ENCODE measurements around the gene OR4K15. TPM values are rescaled to one million over a fixed set of nuclear protein-coding genes. Genes with fewer than 3 reads are reported as not detected.

The OR4K15 gene
- total RNA-seq, 1 donor from 2014 or later = not detected

DNA sequence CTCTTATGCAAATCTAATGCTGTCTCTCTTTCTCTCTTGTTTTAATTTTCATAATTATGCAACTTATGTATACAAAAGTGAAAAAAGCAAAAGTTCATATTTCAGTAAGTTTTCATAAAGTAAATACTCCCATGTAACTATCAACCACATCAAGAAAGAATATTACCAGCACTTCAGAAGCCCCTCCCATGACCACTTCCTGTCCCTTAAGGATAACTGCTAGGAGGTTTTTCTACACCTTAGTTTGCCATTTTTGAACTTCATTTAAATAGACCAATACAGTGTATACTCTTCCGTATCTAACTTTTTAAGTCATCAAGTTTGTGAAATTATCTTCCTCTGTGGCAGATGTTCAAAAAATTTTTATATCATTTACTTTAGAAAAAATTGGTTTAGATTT is 547 bp upstream of the OR4K15 start:
- Histone ChIP-seq H3K4me3 (ENCODE audit: low read depth, low read length) (no peak overlapping the region), H3K36me3 (ENCODE audit: control insufficient read depth, insufficient read depth, low read length) (no peaks in the 10 kb centered on the region), H3K27me3 (ENCODE audit: control insufficient read depth, insufficient read depth, low read length) (no peaks in the 10 kb centered on the region)
- DNase-seq (ENCODE audit: low read depth) = no peak
- TF ChIP-seq, protein P1, sequence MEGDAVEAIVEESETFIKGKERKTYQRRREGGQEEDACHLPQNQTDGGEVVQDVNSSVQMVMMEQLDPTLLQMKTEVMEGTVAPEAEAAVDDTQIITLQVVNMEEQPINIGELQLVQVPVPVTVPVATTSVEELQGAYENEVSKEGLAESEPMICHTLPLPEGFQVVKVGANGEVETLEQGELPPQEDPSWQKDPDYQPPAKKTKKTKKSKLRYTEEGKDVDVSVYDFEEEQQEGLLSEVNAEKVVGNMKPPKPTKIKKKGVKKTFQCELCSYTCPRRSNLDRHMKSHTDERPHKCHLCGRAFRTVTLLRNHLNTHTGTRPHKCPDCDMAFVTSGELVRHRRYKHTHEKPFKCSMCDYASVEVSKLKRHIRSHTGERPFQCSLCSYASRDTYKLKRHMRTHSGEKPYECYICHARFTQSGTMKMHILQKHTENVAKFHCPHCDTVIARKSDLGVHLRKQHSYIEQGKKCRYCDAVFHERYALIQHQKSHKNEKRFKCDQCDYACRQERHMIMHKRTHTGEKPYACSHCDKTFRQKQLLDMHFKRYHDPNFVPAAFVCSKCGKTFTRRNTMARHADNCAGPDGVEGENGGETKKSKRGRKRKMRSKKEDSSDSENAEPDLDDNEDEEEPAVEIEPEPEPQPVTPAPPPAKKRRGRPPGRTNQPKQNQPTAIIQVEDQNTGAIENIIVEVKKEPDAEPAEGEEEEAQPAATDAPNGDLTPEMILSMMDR (IDR thresholded peaks at IDR 0.05; ENCODE audit: insufficient read depth, low read length, poor library complexity, severe bottlenecking) = no peak

DNA sequence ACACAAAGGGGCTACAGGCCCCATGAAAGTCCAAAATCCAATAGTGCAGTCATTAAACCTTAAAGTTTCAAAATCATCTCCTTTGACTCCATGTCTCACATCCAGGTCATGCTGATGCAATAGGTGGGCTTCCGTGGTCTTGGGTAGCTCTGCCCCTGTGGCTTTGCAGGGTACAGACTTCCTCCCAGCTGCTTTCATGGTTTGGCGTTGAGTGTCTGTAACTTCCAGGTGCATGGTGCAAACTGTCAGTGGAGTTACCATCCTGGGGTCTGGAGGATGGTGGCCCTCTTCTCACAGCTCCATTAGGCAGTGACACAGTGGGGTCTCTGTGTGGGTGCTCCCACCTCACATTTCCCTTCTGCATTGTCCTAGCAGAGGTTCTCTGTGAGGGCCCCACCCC is 18.0 kb downstream of the OR4K15 start:
- TF ChIP-seq, protein P1 (IDR thresholded peaks at IDR 0.05; ENCODE audit: insufficient read depth, low read length, poor library complexity, severe bottlenecking) = no peak
- H3K27me3 ChIP-seq (ENCODE audit: control insufficient read depth, insufficient read depth, low read length) = no peaks in the 10 kb centered on the region

DNA sequence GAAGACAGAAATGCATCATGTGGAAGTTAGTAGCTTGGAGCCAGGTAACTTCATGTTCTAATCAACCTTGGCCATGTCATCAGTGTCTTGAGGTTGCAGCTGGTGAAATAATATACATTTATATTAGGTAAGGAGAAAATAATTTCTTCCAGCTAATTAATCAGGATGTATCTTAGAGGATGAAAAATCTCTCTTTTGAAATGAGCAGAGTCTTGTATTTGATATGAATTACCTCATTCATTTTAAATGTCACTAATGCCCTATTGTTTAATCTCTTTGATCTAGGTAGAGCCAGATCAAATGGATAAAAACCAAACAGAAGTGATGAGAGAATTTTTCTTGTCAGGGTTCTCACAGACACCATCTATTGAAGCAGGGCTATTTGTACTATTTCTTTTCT is 26.5 kb downstream of the OR4K15 start, which contains the start of gene OR4Q2:
Gene OR4Q2, plus strand, starts transcription at position 301 of the 400 bp plus-strand sequence.
- H3K27me3 ChIP-seq (ENCODE audit: control insufficient read depth, insufficient read depth, low read length) = no peaks in the 10 kb centered on the region
- no peak for DNase-seq (ENCODE audit: low read depth)
- H3K4me3 ChIP-seq (ENCODE audit: low read depth, low read length) = no peak within 1 kb of the TSS
- TF ChIP-seq, protein P1 (IDR thresholded peaks at IDR 0.05; ENCODE audit: insufficient read depth, low read length, poor library complexity, severe bottlenecking) = no peak
- no peaks in the 10 kb centered on the region for H3K36me3 ChIP-seq (ENCODE audit: control insufficient read depth, insufficient read depth, low read length)

More for the DNA sequence above, 18.0 kb downstream of the OR4K15 start:
- Histone ChIP-seq H3K36me3 (ENCODE audit: control insufficient read depth, insufficient read depth, low read length) (no peaks in the 10 kb centered on the region), H3K4me3 (ENCODE audit: low read depth, low read length) (no peak overlapping the region)
- DNase-seq (ENCODE audit: low read depth) = no peak

DNA sequence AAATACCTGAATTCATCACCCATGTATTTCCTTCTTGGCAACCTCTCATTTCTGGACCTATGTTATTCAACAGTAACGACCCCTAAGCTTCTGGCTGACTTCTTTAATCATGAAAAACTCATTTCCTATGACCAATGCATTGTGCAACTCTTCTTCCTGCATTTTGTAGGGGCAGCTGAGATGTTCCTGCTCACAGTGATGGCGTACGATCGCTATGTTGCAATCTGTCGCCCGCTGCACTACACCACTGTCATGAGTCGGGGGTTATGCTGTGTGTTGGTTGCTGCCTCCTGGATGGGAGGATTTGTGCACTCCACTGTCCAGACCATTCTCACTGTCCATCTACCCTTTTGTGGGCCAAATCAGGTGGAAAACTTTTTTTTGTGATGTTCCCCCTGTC is 26.9 kb downstream of the OR4K15 start:
- no peak for DNase-seq (ENCODE audit: low read depth)
- H3K27me3 ChIP-seq (ENCODE audit: control insufficient read depth, insufficient read depth, low read length) = no peaks in the 10 kb centered on the region
- no peaks in the 10 kb centered on the region for H3K36me3 ChIP-seq (ENCODE audit: control insufficient read depth, insufficient read depth, low read length)
- TF ChIP-seq, protein P1 (IDR thresholded peaks at IDR 0.05; ENCODE audit: insufficient read depth, low read length, poor library complexity, severe bottlenecking) = no peak
- H3K4me3 ChIP-seq (ENCODE audit: low read depth, low read length) = no peak overlapping the region

DNA sequence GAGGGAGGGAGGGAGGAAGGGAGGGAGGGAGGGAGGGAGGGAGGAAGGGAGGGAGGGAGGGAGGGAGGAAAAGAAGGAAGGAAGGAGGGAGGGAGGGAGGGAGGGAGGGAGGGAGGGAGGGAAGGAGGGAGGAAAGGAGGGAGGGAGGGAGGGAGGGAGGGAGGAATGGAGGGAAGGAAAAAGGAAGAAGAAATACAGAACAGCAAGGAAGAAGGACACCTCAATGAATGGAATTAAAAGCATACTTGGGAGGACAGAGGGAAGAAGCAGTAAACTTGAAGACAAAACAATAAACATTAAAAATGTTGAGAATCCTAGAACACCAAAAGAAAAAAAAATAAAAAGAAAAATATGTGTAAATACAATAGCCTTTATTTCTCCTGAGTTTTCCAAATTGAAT is 32.8 kb downstream of the OR4K15 start:
- Histone ChIP-seq H3K4me3 (ENCODE audit: low read depth, low read length) (no peak overlapping the region), H3K27me3 (ENCODE audit: control insufficient read depth, insufficient read depth, low read length) (no peaks in the 10 kb centered on the region), H3K36me3 (ENCODE audit: control insufficient read depth, insufficient read depth, low read length) (no peaks in the 10 kb centered on the region)
- TF ChIP-seq, protein P1 (IDR thresholded peaks at IDR 0.05; ENCODE audit: insufficient read depth, low read length, poor library complexity, severe bottlenecking) = no peak
- DNase-seq (ENCODE audit: low read depth) = no peak

DNA sequence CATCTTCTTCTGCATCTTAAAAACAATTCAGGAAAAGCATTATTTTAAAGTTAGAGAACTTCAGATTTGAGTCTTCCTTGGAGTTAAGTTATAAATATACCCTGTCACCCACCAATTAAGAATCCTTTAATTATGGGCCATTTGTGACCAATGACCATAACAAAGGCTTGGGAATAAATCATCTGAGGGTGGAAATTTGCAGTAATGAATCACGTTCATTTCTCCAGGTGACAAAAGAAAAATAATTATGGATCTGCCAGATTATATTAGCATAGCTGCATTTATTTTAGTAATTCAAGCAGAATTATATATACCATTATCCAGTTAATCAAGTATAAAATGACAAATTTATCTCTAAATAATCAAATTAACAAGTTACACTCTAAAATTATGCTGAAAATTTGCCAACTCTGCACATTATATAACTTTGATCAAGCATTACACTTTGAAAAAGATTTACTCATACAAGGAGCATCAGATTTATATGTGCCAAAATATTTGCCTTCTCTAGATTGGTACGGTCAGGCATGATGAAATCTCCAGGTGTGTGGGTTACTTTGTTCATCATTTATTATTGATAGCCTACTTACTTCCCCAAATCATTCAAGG is 44.0 kb downstream of the OR4K15 start, which contains the start of gene OR4K14:
Gene OR4K14, minus strand, starts transcription at position 51 of the 609 bp plus-strand sequence. CDS start 4,114 bp downstream, outside the sequence.
- Histone ChIP-seq H3K36me3 (ENCODE audit: control insufficient read depth, insufficient read depth, low read length) (no peaks in the 10 kb centered on the region), H3K27me3 (ENCODE audit: control insufficient read depth, insufficient read depth, low read length) (no peaks in the 10 kb centered on the region), H3K4me3 (ENCODE audit: low read depth, low read length) (no peak within 1 kb of the TSS)
- DNase-seq (ENCODE audit: low read depth) = no peak
- TF ChIP-seq, protein P1 (IDR thresholded peaks at IDR 0.05; ENCODE audit: insufficient read depth, low read length, poor library complexity, severe bottlenecking) = no peak

Data from kidney epithelial cell (primary cell).